ENCODE measurements around the gene VPS37B.

Gene VPS37B

GRCh38 chr12:122891661-122892525 lies 4.0 kb downstream of the VPS37B start:
- DNase-seq (ENCODE audit: low spot score) = no peak
- TF ChIP-seq CTCF (IDR thresholded peaks at IDR 0.05; ENCODE audit: extremely low read depth, missing control alignments) = no peak

- DNase-seq (ENCODE audit: low spot score) = no peak
- no peak for TF ChIP-seq CTCF (IDR thresholded peaks at IDR 0.05; ENCODE audit: extremely low read depth, missing control alignments)
These were observed 6.0 kb downstream of the VPS37B start for GRCh38 chr12:122889761-122890520.

- DNase-seq (ENCODE audit: low spot score) = no peak
- no peak for TF ChIP-seq CTCF (IDR thresholded peaks at IDR 0.05; ENCODE audit: extremely low read depth, missing control alignments)
These were observed 7.6 kb downstream of the VPS37B start for GRCh38 chr12:122888232-122888752.

- no peak for DNase-seq (ENCODE audit: low spot score)
These were observed 8.1 kb downstream of the VPS37B start for GRCh38 chr12:122887819-122888212.

GRCh38 chr12:122886851-122887818 lies 8.8 kb downstream of the VPS37B start:
- TF ChIP-seq CTCF (IDR thresholded peaks at IDR 0.05; ENCODE audit: extremely low read depth, missing control alignments) = no peak
- DNase-seq (ENCODE audit: low spot score) = no peak

More at GRCh38 chr12:122887819-122888212, 8.1 kb downstream of the VPS37B start:
- no peak for TF ChIP-seq CTCF (IDR thresholded peaks at IDR 0.05; ENCODE audit: extremely low read depth, missing control alignments)

GRCh38 chr12:122886161-122886560 lies 9.8 kb downstream of the VPS37B start:
- no peak for TF ChIP-seq CTCF (IDR thresholded peaks at IDR 0.05; ENCODE audit: extremely low read depth, missing control alignments)

More at GRCh38 chr12:122886161-122886560, 9.8 kb downstream of the VPS37B start:
- DNase-seq (ENCODE audit: low spot score) = no peak
